Ovary (tissue), 3 donors: ENCODE data around the gene THOC2.
"Not testable (repeated sequence)": the region's sequence is repeated elsewhere in the genome, so short reads cannot be mapped to it uniquely, and the experiment has no call there.

Source experiments
- POLR2A ChIP-seq: fragments of 450-650 bp; IDR thresholded peaks from one replicate; pipeline ENCODE4 v1.6.1; 2017; ENCODE audit warnings: antibody characterized with exemption, mild to moderate bottlenecking, moderate library complexity
- TF ChIP-seq, protein P1 (sequence below), 3 donors: fragments of 450-650 bp in 2 of 3; fragments of 200-600 bp in 1 of 3; IDR thresholded peaks; one replicate each; pipeline versions ENCODE4 v1.5.1 to v1.8.0; 2016 to 2022; ENCODE audit warnings: antibody characterized with exemption in 3 of 3, mild to moderate bottlenecking in 1 of 3
- donor health status: DM: no; HTN: no; CAD: no.

- TF ChIP-seq, protein P1, sequence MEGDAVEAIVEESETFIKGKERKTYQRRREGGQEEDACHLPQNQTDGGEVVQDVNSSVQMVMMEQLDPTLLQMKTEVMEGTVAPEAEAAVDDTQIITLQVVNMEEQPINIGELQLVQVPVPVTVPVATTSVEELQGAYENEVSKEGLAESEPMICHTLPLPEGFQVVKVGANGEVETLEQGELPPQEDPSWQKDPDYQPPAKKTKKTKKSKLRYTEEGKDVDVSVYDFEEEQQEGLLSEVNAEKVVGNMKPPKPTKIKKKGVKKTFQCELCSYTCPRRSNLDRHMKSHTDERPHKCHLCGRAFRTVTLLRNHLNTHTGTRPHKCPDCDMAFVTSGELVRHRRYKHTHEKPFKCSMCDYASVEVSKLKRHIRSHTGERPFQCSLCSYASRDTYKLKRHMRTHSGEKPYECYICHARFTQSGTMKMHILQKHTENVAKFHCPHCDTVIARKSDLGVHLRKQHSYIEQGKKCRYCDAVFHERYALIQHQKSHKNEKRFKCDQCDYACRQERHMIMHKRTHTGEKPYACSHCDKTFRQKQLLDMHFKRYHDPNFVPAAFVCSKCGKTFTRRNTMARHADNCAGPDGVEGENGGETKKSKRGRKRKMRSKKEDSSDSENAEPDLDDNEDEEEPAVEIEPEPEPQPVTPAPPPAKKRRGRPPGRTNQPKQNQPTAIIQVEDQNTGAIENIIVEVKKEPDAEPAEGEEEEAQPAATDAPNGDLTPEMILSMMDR (IDR thresholded peaks at IDR 0.05) = not testable (repeated sequence)
- not testable (repeated sequence) for TF ChIP-seq POLR2A
These were observed 69.1 kb downstream of the THOC2 start for GRCh38 chrX:123663720-123664119.
